Liver (tissue), 9 donors: ENCODE data around the gene PGAM5. TPM values are rescaled to one million over a fixed set of nuclear protein-coding genes. Genes with fewer than 3 reads are reported as not detected.

ENCODE experiments used
- DNase-seq: peaks from one replicate; pipeline ENCODE4 v3.0.0-alpha.2; 2017; ENCODE audit warnings: low spot score
- H3K27ac ChIP-seq, 2 donors: one replicate each; pipeline ENCODE4 v1.7.0; 2013; ENCODE audit warnings: inconsistent platforms in 2 of 2, low read length in 2 of 2, control low read depth in 1 of 2, low read depth in 1 of 2, mild to moderate bottlenecking in 1 of 2
- H3K27me3 ChIP-seq, 4 donors: one replicate each; pipeline versions ENCODE4 v1.6.1 to v1.7.0; 2013; ENCODE audit warnings: low read length in 3 of 4, inconsistent platforms in 1 of 4, mild to moderate bottlenecking in 1 of 4, moderate library complexity in 1 of 4; ENCODE audit not compliant: control insufficient read depth in 4 of 4, insufficient read depth in 4 of 4
- H3K36me3 ChIP-seq, 4 donors: one replicate each; pipeline versions ENCODE4 v1.6.1 to v1.7.0; 2013; ENCODE audit warnings: low read length in 3 of 4, mild to moderate bottlenecking in 3 of 4, low read depth in 1 of 4, moderate library complexity in 1 of 4; ENCODE audit not compliant: control insufficient read depth in 4 of 4, insufficient read depth in 3 of 4
- H3K4me1 ChIP-seq, 4 donors: one replicate each; pipeline versions ENCODE4 v1.6.1 to v1.7.0; 2013; ENCODE audit warnings: low read length in 3 of 4, mild to moderate bottlenecking in 3 of 4, moderate library complexity in 1 of 4; ENCODE audit not compliant: control insufficient read depth in 4 of 4, insufficient read depth in 4 of 4
- H3K4me3 ChIP-seq, 3 donors: one replicate each; pipeline versions ENCODE4 v1.6.1 to v1.7.0; 2013; ENCODE audit warnings: low read length in 3 of 3, control low read depth in 1 of 3, low read depth in 1 of 3, mild to moderate bottlenecking in 1 of 3
- H3K9ac ChIP-seq, 2 donors: one replicate each; pipeline ENCODE4 v1.7.0; 2013; ENCODE audit warnings: low read length in 2 of 2, mild to moderate bottlenecking in 2 of 2, moderate library complexity in 2 of 2, control low read depth in 1 of 2, low read depth in 1 of 2
- H3K9me3 ChIP-seq, 4 donors: one replicate each; pipeline versions ENCODE4 v1.6.1 to v1.7.0; 2013; ENCODE audit warnings: low read length in 3 of 4; ENCODE audit not compliant: control insufficient read depth in 4 of 4
- EGR1 ChIP-seq, 2 donors: IDR thresholded peaks; 2 replicates each; pipeline ENCODE4 v1.6.1; 2016 to 2018; ENCODE audit warnings: antibody characterized with exemption in 2 of 2, low read depth in 2 of 2
- GABPA ChIP-seq, 2 donors: IDR thresholded peaks in 1 of 2; conservative IDR thresholded peaks in 1 of 2; 2 replicates each; pipeline ENCODE4 v1.6.1; 2016; ENCODE audit warnings: antibody characterized with exemption in 2 of 2, mild to moderate bottlenecking in 1 of 2, moderate library complexity in 1 of 2
- JUND ChIP-seq, 2 donors: IDR thresholded peaks; 2 replicates each; pipeline ENCODE4 v1.6.1; 2016; ENCODE audit warnings: antibody characterized with exemption in 2 of 2
- NR2F2 ChIP-seq: IDR thresholded peaks from 2 replicates; pipeline ENCODE4 v1.6.1; 2016; ENCODE audit warnings: antibody characterized with exemption
- RAD21 ChIP-seq, 2 donors: IDR thresholded peaks; 2 replicates each; pipeline ENCODE4 v1.6.1; 2016; ENCODE audit warnings: antibody characterized with exemption in 2 of 2, mild to moderate bottlenecking in 2 of 2
- YY1 ChIP-seq: IDR thresholded peaks from 2 replicates; pipeline ENCODE4 v1.6.1; 2016; ENCODE audit warnings: antibody characterized with exemption, mild to moderate bottlenecking
- WGBS: extraction: QIAGEN DNeasy Blood & Tissue Kit; methylation state at CpG from one replicate; pipeline ENCODE4 v1.1.7; 2013; 5-methylcytosine and 5-hydroxymethylcytosine counted together
- polyA plus RNA-seq, 2 donors: library from polyadenylated mRNA; stranded (reverse) in 1 of 2; unstranded in 1 of 2; fragments of 200-250 nt in 1 of 2; fragments of >200 nt in 1 of 2; fragmentation: Nextera tagmentation in 1 of 2; extraction: Ambion mirVana in 1 of 2; gene quantifications; one replicate each; pipeline versions ENCODE4 v1.2.1 to v1.2.3, GENCODE V29; 2013 to 2015
- total RNA-seq, 2 donors: library from RNA; depleted of rRNA; stranded (reverse); fragments of >200 nt; gene quantifications; one replicate each; pipeline ENCODE4 v1.2.3, GENCODE V29; 2014
- TF ChIP-seq, protein P1 (sequence below): IDR thresholded peaks from 2 replicates; pipeline ENCODE4 v1.6.1; 2016; ENCODE audit warnings: antibody characterized with exemption, mild to moderate bottlenecking
- TF ChIP-seq, protein P2 (sequence below): IDR thresholded peaks from 2 replicates; pipeline ENCODE4 v1.6.1; 2016; ENCODE audit warnings: antibody characterized with exemption
- TF ChIP-seq, protein P3 (sequence below): IDR thresholded peaks from 2 replicates; pipeline ENCODE4 v1.6.1; 2016; ENCODE audit warnings: antibody characterized with exemption
- donor health status: healthy.
- donor health status: healthy.
- donor health status: healthy.
- donor health status: healthy.
- donor health status: healthy.

The PGAM5 gene
- total and polyA plus RNA-seq, 4 donors: 6.3 to 34.0 (median 22.2) TPM

DNA sequence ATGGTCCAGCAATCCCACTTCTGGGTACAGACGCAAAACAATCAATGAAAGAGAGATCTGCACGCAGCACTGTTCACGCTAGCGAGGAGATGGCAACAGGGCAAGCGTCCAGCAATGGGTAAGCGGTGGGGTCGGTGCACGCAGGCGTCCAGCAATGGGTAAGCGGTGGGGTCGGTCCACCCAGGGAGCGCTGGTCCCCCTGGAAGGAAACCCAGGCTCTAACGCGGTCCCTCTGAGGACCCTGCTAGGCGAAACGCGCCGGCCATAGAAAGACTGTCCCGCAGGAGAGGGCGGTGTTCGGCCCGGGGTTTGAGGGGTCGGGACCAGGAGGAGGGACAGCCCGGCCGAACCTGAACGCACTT lies 618 bp upstream of the PGAM5 start:
- peaks cover 0 to 15% (median 12%) of the 10 kb centered on the region in 4 donors for H3K4me1 ChIP-seq
- WGBS: 2% methylated on average over 26 of the region's 26 CpGs
- peak overlapping the region; percentile 77 to 97 (median 85) for H3K4me3 ChIP-seq
- H3K27ac ChIP-seq: peak overlapping the region; percentile 92 to 93
- no peaks in the 10 kb centered on the region for H3K27me3 ChIP-seq
- H3K9ac ChIP-seq: peak overlapping the region; percentile 49 to 94
- H3K36me3 ChIP-seq: peaks cover 0 to 5% (median 3%) of the 10 kb centered on the region in 4 donors
- H3K9me3 ChIP-seq: no peaks in the 10 kb centered on the region
- TF ChIP-seq RAD21 (IDR thresholded peaks at IDR 0.05) (no peak), GABPA (IDR thresholded peaks at IDR 0.05 in 1 of 2, conservative IDR thresholded peaks at IDR 0.05 in 1 of 2) (no peak), YY1 (no peak)
- TF ChIP-seq, protein P1, sequence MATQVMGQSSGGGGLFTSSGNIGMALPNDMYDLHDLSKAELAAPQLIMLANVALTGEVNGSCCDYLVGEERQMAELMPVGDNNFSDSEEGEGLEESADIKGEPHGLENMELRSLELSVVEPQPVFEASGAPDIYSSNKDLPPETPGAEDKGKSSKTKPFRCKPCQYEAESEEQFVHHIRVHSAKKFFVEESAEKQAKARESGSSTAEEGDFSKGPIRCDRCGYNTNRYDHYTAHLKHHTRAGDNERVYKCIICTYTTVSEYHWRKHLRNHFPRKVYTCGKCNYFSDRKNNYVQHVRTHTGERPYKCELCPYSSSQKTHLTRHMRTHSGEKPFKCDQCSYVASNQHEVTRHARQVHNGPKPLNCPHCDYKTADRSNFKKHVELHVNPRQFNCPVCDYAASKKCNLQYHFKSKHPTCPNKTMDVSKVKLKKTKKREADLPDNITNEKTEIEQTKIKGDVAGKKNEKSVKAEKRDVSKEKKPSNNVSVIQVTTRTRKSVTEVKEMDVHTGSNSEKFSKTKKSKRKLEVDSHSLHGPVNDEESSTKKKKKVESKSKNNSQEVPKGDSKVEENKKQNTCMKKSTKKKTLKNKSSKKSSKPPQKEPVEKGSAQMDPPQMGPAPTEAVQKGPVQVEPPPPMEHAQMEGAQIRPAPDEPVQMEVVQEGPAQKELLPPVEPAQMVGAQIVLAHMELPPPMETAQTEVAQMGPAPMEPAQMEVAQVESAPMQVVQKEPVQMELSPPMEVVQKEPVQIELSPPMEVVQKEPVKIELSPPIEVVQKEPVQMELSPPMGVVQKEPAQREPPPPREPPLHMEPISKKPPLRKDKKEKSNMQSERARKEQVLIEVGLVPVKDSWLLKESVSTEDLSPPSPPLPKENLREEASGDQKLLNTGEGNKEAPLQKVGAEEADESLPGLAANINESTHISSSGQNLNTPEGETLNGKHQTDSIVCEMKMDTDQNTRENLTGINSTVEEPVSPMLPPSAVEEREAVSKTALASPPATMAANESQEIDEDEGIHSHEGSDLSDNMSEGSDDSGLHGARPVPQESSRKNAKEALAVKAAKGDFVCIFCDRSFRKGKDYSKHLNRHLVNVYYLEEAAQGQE: peak; percentile 64
- TF ChIP-seq, protein P2, sequence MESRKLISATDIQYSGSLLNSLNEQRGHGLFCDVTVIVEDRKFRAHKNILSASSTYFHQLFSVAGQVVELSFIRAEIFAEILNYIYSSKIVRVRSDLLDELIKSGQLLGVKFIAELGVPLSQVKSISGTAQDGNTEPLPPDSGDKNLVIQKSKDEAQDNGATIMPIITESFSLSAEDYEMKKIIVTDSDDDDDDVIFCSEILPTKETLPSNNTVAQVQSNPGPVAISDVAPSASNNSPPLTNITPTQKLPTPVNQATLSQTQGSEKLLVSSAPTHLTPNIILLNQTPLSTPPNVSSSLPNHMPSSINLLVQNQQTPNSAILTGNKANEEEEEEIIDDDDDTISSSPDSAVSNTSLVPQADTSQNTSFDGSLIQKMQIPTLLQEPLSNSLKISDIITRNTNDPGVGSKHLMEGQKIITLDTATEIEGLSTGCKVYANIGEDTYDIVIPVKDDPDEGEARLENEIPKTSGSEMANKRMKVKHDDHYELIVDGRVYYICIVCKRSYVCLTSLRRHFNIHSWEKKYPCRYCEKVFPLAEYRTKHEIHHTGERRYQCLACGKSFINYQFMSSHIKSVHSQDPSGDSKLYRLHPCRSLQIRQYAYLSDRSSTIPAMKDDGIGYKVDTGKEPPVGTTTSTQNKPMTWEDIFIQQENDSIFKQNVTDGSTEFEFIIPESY: no peak
- peak; percentile 43 for DNase-seq

DNA sequence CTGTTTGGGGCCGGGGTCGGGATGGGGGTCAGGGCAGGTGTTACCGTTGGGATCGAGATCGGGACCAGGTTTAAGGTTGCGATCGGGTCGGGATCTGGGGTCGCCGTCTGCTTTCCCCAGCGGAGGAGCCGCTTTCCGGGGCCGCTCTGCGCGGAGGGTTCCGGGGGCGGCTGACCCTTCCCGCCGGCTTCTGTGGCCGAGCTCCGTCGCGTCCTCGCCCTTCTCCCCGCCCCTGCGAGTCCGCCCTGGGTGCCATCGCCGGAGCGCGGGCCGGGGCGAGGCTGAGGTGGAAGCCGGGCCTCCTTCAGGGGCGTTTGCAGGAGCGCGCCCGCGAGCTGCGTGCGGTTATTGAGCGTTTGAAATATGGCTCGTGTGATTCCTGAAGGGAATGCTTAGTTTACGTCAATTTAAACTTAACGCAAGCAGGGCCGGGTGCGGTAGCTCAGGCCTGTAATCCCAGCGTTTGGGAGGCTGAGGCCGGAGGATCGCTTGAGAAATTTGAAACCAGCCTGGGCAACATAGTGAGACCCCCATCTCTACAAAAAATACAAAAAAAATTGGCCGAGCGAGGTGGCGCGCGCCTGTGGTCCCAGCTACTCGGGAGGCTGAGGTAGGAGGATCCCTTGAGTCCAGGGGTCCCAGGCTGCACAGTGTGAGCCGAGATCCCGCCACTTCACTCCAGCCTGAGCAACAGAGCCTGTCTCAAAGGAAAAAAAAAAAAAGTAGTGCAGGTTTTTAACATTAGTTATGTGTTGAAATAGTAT lies 620 bp downstream of the PGAM5 start:
- H3K4me1 ChIP-seq: peaks cover 0 to 18% (median 14%) of the 10 kb centered on the region in 4 donors
- H3K4me3 ChIP-seq: peak overlapping the region; percentile 77 to 97 (median 85)
- peak; percentile 50 for DNase-seq
- peak overlapping the region; percentile 47 to 85 for H3K9ac ChIP-seq
- H3K27me3 ChIP-seq: no peaks in the 10 kb centered on the region
- H3K9me3 ChIP-seq: no peaks in the 10 kb centered on the region
- TF ChIP-seq NR2F2 (no peak), GABPA (IDR thresholded peaks at IDR 0.05 in 1 of 2, conservative IDR thresholded peaks at IDR 0.05 in 1 of 2) (no peak), EGR1 (IDR thresholded peaks at IDR 0.05; ENCODE audit: low read depth in 2 of 2) (no peak), YY1 (no peak)
- TF ChIP-seq, protein P3, sequence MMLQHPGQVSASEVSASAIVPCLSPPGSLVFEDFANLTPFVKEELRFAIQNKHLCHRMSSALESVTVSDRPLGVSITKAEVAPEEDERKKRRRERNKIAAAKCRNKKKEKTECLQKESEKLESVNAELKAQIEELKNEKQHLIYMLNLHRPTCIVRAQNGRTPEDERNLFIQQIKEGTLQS: no peak
- peaks cover 0 to 7% (median 3%) of the 10 kb centered on the region in 4 donors for H3K36me3 ChIP-seq
- H3K27ac ChIP-seq: peak overlapping the region; percentile 42 to 57
- WGBS: 9% methylated on average over 59 of the region's 59 CpGs

DNA sequence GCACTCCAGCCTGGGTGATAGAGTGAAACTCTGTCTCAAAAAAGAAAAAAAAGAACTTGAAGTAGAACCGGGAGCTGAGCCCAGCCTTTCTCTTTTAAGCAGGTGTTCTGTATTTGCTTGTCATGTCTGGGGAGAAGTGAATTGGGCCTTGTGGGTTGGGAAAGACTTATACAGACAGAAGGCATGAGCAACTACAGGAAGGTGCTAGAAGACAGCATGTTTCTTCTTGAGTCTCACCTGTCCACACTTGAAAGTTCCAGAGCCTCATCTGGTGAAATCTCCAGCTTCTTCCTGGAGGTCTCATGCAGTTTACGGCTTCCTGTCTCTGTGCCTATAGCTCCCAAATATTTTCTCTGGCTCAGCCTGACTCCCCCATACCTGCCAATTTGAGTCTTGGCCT lies 2.5 kb downstream of the PGAM5 start:
- Histone ChIP-seq H3K27me3 (no peaks in the 10 kb centered on the region), H3K9me3 (no peaks in the 10 kb centered on the region), H3K4me1 (peaks cover 0 to 18% (median 14%) of the 10 kb centered on the region in 4 donors), H3K9ac (no peak overlapping the region), H3K27ac (no peak overlapping the region), H3K4me3 (no peak overlapping the region), H3K36me3 (peaks cover 6 to 18% (median 11%) of the 10 kb centered on the region in 4 donors)
- no peak for TF ChIP-seq RAD21 (IDR thresholded peaks at IDR 0.05)
- TF ChIP-seq JUND (IDR thresholded peaks at IDR 0.05): no peak
- WGBS: 90% methylated on average over 2 of the region's 2 CpGs
- no peak for DNase-seq
